Measurements from ENCODE around the gene GLRA1. TPM values are rescaled to one million over a fixed set of nuclear protein-coding genes. Genes with fewer than 3 reads are reported as not detected.

The GLRA1 gene
- polyA plus RNA-seq (not detected in 3 replicates), polyA minus RNA-seq (not detected in 3 replicates)
- polyA plus RNA-seq (2011; ENCODE audit: low read depth): not detected
- not detected in 2 replicates for polyA plus RNA-seq (2011; cell fraction: cytosol; rRNA removed)
- polyA plus RNA-seq (2011; cell fraction: nucleus; rRNA removed): not detected in 2 replicates
- polyA plus RNA-seq (2012; ENCODE audit: low replicate concordance): 0.08 TPM in 1 of 2 replicates, not detected in the other
- polyA minus RNA-seq (2011; cell fraction: cytosol; rRNA and poly(A)+ RNA removed): not detected
- polyA minus RNA-seq (2011; cell fraction: nucleus; rRNA and poly(A)+ RNA removed): not detected in 2 replicates

DNA sequence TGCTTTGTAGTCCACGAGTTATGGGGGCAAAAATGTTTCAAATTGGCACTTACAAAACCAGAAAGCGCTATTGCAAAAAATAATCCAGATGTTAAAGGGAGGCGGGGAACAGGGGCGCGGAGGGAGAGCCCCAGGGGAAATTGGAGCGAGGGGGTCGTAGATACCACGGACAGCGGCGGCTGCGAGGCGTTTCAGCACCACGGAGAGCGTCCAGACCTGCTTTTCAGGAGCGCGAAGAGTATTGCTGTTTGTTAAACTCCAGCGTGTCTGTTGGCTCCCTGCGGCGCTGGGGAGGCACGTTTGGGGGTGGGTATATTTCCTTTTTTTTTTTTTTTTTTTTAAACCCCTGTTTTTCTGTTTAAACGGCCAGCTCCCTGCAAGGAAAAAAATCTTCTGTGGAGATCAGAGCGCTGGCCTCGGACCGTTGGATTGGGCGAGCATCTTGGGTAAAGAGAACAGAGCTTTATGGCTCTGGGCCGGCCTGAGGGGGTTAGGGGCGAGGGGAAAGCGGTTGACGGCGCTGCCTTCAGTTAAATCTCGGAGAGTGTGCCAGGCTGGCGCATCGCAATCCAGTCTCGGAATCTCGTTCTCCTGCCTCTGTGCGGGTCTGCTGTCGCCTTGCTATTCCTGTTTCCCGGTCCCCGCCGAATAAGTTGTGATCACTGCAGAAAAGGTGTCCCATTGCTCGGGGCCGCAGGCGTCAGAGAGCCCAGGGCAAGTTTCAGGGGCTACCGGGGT, at the start of gene GLRA1:
Gene GLRA1 (minus strand): TSS at position 288 of the 738 bp plus-strand sequence. CDS start 302 bp downstream, outside the sequence.
- H3K36me3 ChIP-seq (ENCODE audit: control insufficient read depth in 2 of 2, extremely low read depth in 1 of 2, insufficient read depth in 2 of 2, low read length in 2 of 2): no peaks in the 10 kb centered on the region
- H3K79me2 ChIP-seq (ENCODE audit: control insufficient read depth, insufficient read depth, low read length): no peaks in the 10 kb centered on the region
- H3K4me3 ChIP-seq (ENCODE audit: control insufficient read depth in 2 of 3, extremely low read depth in 1 of 3, insufficient read depth in 2 of 3, low read depth in 1 of 3, low read length in 3 of 3): no peak within 1 kb of the TSS
- no peaks in the 10 kb centered on the region for H3K9me3 ChIP-seq (ENCODE audit: control insufficient read depth, low read depth, low read length)
- TF ChIP-seq, protein P1, sequence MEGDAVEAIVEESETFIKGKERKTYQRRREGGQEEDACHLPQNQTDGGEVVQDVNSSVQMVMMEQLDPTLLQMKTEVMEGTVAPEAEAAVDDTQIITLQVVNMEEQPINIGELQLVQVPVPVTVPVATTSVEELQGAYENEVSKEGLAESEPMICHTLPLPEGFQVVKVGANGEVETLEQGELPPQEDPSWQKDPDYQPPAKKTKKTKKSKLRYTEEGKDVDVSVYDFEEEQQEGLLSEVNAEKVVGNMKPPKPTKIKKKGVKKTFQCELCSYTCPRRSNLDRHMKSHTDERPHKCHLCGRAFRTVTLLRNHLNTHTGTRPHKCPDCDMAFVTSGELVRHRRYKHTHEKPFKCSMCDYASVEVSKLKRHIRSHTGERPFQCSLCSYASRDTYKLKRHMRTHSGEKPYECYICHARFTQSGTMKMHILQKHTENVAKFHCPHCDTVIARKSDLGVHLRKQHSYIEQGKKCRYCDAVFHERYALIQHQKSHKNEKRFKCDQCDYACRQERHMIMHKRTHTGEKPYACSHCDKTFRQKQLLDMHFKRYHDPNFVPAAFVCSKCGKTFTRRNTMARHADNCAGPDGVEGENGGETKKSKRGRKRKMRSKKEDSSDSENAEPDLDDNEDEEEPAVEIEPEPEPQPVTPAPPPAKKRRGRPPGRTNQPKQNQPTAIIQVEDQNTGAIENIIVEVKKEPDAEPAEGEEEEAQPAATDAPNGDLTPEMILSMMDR (optimal IDR thresholded peaks at IDR 0.05 in 1 of 3, IDR thresholded peaks at IDR 0.05 in 1 of 3, conservative IDR thresholded peaks at IDR 0.05 in 1 of 3; ENCODE audit: extremely low read depth in 1 of 3, insufficient read depth in 2 of 3, low read length in 3 of 3): no peak
- no peak for TF ChIP-seq EZH2 (IDR thresholded peaks at IDR 0.05; ENCODE audit: low read length)
- H3K27me3 ChIP-seq (ENCODE audit: control insufficient read depth, extremely low read depth, insufficient read depth, low read length): peaks cover 15% of the 10 kb centered on the region
- H3K9me1 ChIP-seq (ENCODE audit: control insufficient read depth, extremely low read depth, insufficient read depth, low read length): no peaks in the 10 kb centered on the region
- H3K9ac ChIP-seq (ENCODE audit: control insufficient read depth, extremely low read depth, insufficient read depth, low read length): no peak within 1 kb of the TSS
- FAIRE-seq (no peak), DNase-seq (ENCODE audit: low read depth, low spot score) (no peak)
- no peaks in the 10 kb centered on the region for H3K4me1 ChIP-seq (ENCODE audit: control insufficient read depth, extremely low read depth, insufficient read depth, low read length)
- H3K27ac ChIP-seq (ENCODE audit: control insufficient read depth, insufficient read depth, low read length): no peak within 1 kb of the TSS
- H4K20me1 ChIP-seq (ENCODE audit: control insufficient read depth, extremely low read depth, insufficient read depth, low read length): no peaks in the 10 kb centered on the region
- dilution Hi-C loops (cut with MboI; ENCODE audit: extremely low pct_ligation_motif_present, low sequenced_read_pairs): no loop called here
- H3K4me2 ChIP-seq (ENCODE audit: control insufficient read depth, extremely low read depth, insufficient read depth, low read depth, low read length): no peak within 1 kb of the TSS
- no peak within 1 kb of the TSS for H2AFZ ChIP-seq (ENCODE audit: control insufficient read depth, low read length)

DNA sequence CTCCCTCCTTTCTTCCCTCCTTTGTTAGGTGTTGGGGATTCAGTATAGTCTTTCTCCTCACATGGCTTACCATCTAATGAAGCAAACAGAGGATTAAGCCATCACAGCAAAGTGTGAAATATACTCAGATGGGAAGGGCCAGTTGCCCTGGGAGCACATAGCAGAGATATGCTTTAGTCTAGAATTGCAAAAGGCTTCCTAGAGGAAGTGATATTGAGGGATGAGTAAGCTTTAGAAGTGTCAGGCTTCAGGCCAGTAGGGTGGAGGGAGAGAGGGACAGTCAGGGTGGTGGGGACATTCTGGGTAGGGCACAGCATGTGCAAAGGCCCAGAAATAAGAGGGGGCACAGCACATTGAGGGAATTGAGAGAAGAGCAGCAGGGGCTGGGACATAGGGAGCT, 46.2 kb upstream of the GLRA1 start:
- H3K79me2 ChIP-seq (ENCODE audit: control insufficient read depth, insufficient read depth, low read length): no peaks in the 10 kb centered on the region
- dilution Hi-C loops (cut with MboI; ENCODE audit: extremely low pct_ligation_motif_present, low sequenced_read_pairs): no loop called here
- no peak overlapping the region for H3K4me3 ChIP-seq (ENCODE audit: control insufficient read depth in 2 of 3, extremely low read depth in 1 of 3, insufficient read depth in 2 of 3, low read depth in 1 of 3, low read length in 3 of 3)
- H3K4me2 ChIP-seq (ENCODE audit: control insufficient read depth, extremely low read depth, insufficient read depth, low read depth, low read length): no peak overlapping the region
- H4K20me1 ChIP-seq (ENCODE audit: control insufficient read depth, extremely low read depth, insufficient read depth, low read length): no peaks in the 10 kb centered on the region
- no peak overlapping the region for H3K9ac ChIP-seq (ENCODE audit: control insufficient read depth, extremely low read depth, insufficient read depth, low read length)
- H2AFZ ChIP-seq (ENCODE audit: control insufficient read depth, low read length): no peak overlapping the region
- no peak for FAIRE-seq
- H3K4me1 ChIP-seq (ENCODE audit: control insufficient read depth, extremely low read depth, insufficient read depth, low read length): no peaks in the 10 kb centered on the region
- no peaks in the 10 kb centered on the region for H3K27me3 ChIP-seq (ENCODE audit: control insufficient read depth, extremely low read depth, insufficient read depth, low read length)
- no peaks in the 10 kb centered on the region for H3K9me3 ChIP-seq (ENCODE audit: control insufficient read depth, low read depth, low read length)
- no peaks in the 10 kb centered on the region for H3K9me1 ChIP-seq (ENCODE audit: control insufficient read depth, extremely low read depth, insufficient read depth, low read length)
- H3K27ac ChIP-seq (ENCODE audit: control insufficient read depth, insufficient read depth, low read length): no peak overlapping the region
- DNase-seq (ENCODE audit: low read depth, low spot score): no peak
- no peak for TF ChIP-seq EZH2 (IDR thresholded peaks at IDR 0.05; ENCODE audit: low read length)
- TF ChIP-seq, protein P1 (optimal IDR thresholded peaks at IDR 0.05 in 1 of 3, IDR thresholded peaks at IDR 0.05 in 1 of 3, conservative IDR thresholded peaks at IDR 0.05 in 1 of 3; ENCODE audit: extremely low read depth in 1 of 3, insufficient read depth in 2 of 3, low read length in 3 of 3): no peak
- no peaks in the 10 kb centered on the region for H3K36me3 ChIP-seq (ENCODE audit: control insufficient read depth in 2 of 2, extremely low read depth in 1 of 2, insufficient read depth in 2 of 2, low read length in 2 of 2)
